GM19023 (cell line): ENCODE measurements around the gene SLC12A7.
"Not testable (repeated sequence)": the region's sequence is repeated elsewhere in the genome, so short reads cannot be mapped to it uniquely, and the experiment has no call there.

ENCODE experiments used
- ATAC-seq: cut with Tn5 transposase; IDR thresholded peaks from one replicate; pipeline ENCODE4 v1.9.1; 2021; ENCODE audit warnings: mild to moderate bottlenecking, moderate library complexity; ENCODE audit not compliant: unreplicated experiment

The SLC12A7 gene

GRCh38 chr5:1011741-1012312 lies 100.0 kb downstream of the SLC12A7 start:
- no peak for ATAC-seq

GRCh38 chr5:1011226-1011631 lies 100.6 kb downstream of the SLC12A7 start:
- ATAC-seq, result no peak

GRCh38 chr5:1010641-1011046 lies 101.2 kb downstream of the SLC12A7 start:
- no peak for ATAC-seq

- ATAC-seq, result no peak
Measured at GRCh38 chr5:1010181-1010510, 101.7 kb downstream of the SLC12A7 start.

GRCh38 chr5:1009359-1010180 lies 102.3 kb downstream of the SLC12A7 start:
- no peak for ATAC-seq

- no peak for ATAC-seq
Measured at GRCh38 chr5:1008451-1009358, 103.2 kb downstream of the SLC12A7 start, which contains the start of gene NKD2. Gene NKD2 (plus strand): TSS chr5:1008802. CDS start chr5:1009058, 256 bp downstream.

GRCh38 chr5:1007681-1008450 lies 104.0 kb downstream of the SLC12A7 start:
- no peak for ATAC-seq

- ATAC-seq, result no peak
Measured at GRCh38 chr5:1007221-1007680, 104.6 kb downstream of the SLC12A7 start.

GRCh38 chr5:1006656-1007071 lies 105.2 kb downstream of the SLC12A7 start:
- ATAC-seq, result no peak

- no peak for ATAC-seq
Measured at GRCh38 chr5:1005904-1006655, 105.8 kb downstream of the SLC12A7 start.

- no peak for ATAC-seq
Measured at GRCh38 chr5:1005249-1005851, 106.5 kb downstream of the SLC12A7 start.

GRCh38 chr5:1004461-1005248 lies 107.2 kb downstream of the SLC12A7 start:
- ATAC-seq, result no peak

- no peak for ATAC-seq
Measured at GRCh38 chr5:1003296-1003937, 108.4 kb downstream of the SLC12A7 start.

- ATAC-seq, result no peak
Measured at GRCh38 chr5:1002836-1003235, 109.0 kb downstream of the SLC12A7 start.

- ATAC-seq, result no peak
Measured at GRCh38 chr5:1002271-1002546, 109.7 kb downstream of the SLC12A7 start.

GRCh38 chr5:1001406-1002270 lies 110.2 kb downstream of the SLC12A7 start:
- no peak for ATAC-seq

- ATAC-seq, result not testable (repeated sequence)
Measured at GRCh38 chr5:1000831-1001230, 111.0 kb downstream of the SLC12A7 start.
